ACHN (cell line): Measurements from ENCODE around the gene NPNT.

ENCODE experiments used
- DNase-seq: peaks from one replicate; pipeline ENCODE4 v3.0.0-alpha.2; 2015
- in situ Hi-C: cut with HindIII; loops from 2 replicates; pipeline ENCODE4 v1.10.0; 2017; ENCODE audit warnings: low sequenced_read_pairs, low pct_ligation_motif_present, low pct_unique_long_range_greater_than_20kb

The NPNT gene

GRCh38 chr4:105963461-105964400 lies 68.5 kb downstream of the NPNT start:
- in situ Hi-C loops: no loop called here
- no peak for DNase-seq

- DNase-seq: no peak
Measured at GRCh38 chr4:105965183-105965800, 70.0 kb downstream of the NPNT start.

GRCh38 chr4:105966051-105966450 lies 70.8 kb downstream of the NPNT start:
- in situ Hi-C loops: no loop called here
- DNase-seq: no peak

More at GRCh38 chr4:105965183-105965800, 70.0 kb downstream of the NPNT start:
- in situ Hi-C loops: no loop called here

GRCh38 chr4:105967058-105967658 lies 71.9 kb downstream of the NPNT start:
- in situ Hi-C loops: no loop called here
- DNase-seq: no peak

GRCh38 chr4:105969575-105969974 lies 74.3 kb downstream of the NPNT start:
- no peak for DNase-seq
- in situ Hi-C loops: no loop called here

GRCh38 chr4:105970371-105970770 lies 75.1 kb downstream of the NPNT start:
- in situ Hi-C loops: no loop called here

GRCh38 chr4:105971036-105971435 lies 75.8 kb downstream of the NPNT start:
- in situ Hi-C loops: no loop called here
- no peak for DNase-seq

More at GRCh38 chr4:105970371-105970770, 75.1 kb downstream of the NPNT start:
- DNase-seq: no peak

GRCh38 chr4:105972946-105973621 lies 77.8 kb downstream of the NPNT start:
- in situ Hi-C loops: no loop called here
- DNase-seq: no peak

GRCh38 chr4:105976915-105977314 lies 81.6 kb downstream of the NPNT start:
- in situ Hi-C loops: no loop called here
- DNase-seq: no peak

- DNase-seq: peak; percentile 62
- in situ Hi-C loops: no loop called here
Measured at GRCh38 chr4:105978684-105979296, 83.5 kb downstream of the NPNT start.

- DNase-seq: peak; percentile 33
- in situ Hi-C loops: no loop called here
Measured at GRCh38 chr4:105979506-105979905, 84.2 kb downstream of the NPNT start.

- in situ Hi-C loops: no loop called here
- no peak for DNase-seq
Measured at GRCh38 chr4:105988671-105989070, 93.4 kb downstream of the NPNT start.

- no peak for DNase-seq
- in situ Hi-C loops: no loop called here
Measured at GRCh38 chr4:105989485-105990242, 94.4 kb downstream of the NPNT start.

GRCh38 chr4:105990933-105991332 lies 95.7 kb downstream of the NPNT start:
- peak; percentile 27 for DNase-seq

GRCh38 chr4:105991726-105992125 lies 96.5 kb downstream of the NPNT start:
- DNase-seq: no peak
- in situ Hi-C loops: no loop called here

More at GRCh38 chr4:105990933-105991332, 95.7 kb downstream of the NPNT start:
- in situ Hi-C loops: no loop called here

- in situ Hi-C loops: no loop called here
- peak; percentile 92 for DNase-seq
Measured at GRCh38 chr4:105992641-105993305, 97.5 kb downstream of the NPNT start.

GRCh38 chr4:105994061-105994460 lies 98.8 kb downstream of the NPNT start:
- in situ Hi-C loops: no loop called here
- DNase-seq: no peak
